HG03457 (cell line): Measurements from ENCODE around the gene USE1.

Experiments used
- ATAC-seq: cut with Tn5 transposase; IDR thresholded peaks from one replicate; pipeline ENCODE4 v1.9.1; 2021; ENCODE audit warnings: moderate number of reproducible peaks; ENCODE audit not compliant: unreplicated experiment

USE1 gene

DNA sequence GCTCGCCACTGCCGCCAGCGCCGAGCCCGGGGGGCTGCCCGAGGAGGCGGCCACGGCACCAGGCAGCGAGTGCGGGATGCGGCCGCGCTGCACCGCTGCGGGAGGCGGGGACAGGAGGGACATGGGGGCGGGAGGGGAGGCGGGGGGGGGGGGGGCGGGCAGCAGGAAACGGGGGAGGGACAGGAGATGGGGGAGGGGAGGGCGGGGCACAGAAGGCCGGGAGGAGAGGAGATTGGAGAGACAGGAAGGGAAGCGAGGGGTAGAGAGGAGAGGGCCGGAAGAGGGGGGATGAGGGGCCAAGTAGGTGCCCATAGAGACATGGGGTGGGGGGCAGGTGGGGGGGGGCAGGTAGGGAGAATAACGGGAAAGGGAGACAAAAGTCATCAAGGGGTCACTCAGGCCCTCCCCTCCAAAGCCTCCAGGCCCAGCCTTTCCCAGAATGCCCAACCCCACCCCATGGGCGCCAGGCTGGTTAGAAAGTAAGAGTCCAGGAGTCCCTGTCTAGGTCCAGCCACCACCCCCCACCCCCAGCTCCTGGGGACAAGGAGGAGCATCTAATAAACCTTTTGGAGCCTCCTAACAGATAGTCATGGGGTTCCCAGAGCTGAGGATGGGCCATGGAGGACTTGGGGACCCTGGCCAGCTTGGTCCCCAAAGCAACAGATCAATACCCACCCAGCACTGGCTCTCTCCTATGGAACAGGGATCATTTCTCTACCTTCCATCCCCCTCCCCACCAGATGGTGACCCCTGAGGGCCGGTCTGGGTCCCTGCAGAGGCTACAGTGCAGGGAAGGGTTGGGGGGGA is 21.0 kb downstream of the USE1 start:
- no peak for ATAC-seq

GRCh38 chr19:17236811-17237543 is 21.8 kb downstream of the USE1 start:
- ATAC-seq = no peak

- ATAC-seq = no peak
These were observed 22.9 kb downstream of the USE1 start for GRCh38 chr19:17237747-17238706.

GRCh38 chr19:17240062-17240752 is 25.1 kb downstream of the USE1 start:
- no peak for ATAC-seq

GRCh38 chr19:17240826-17241399 is 25.8 kb downstream of the USE1 start:
- ATAC-seq = no peak

DNA sequence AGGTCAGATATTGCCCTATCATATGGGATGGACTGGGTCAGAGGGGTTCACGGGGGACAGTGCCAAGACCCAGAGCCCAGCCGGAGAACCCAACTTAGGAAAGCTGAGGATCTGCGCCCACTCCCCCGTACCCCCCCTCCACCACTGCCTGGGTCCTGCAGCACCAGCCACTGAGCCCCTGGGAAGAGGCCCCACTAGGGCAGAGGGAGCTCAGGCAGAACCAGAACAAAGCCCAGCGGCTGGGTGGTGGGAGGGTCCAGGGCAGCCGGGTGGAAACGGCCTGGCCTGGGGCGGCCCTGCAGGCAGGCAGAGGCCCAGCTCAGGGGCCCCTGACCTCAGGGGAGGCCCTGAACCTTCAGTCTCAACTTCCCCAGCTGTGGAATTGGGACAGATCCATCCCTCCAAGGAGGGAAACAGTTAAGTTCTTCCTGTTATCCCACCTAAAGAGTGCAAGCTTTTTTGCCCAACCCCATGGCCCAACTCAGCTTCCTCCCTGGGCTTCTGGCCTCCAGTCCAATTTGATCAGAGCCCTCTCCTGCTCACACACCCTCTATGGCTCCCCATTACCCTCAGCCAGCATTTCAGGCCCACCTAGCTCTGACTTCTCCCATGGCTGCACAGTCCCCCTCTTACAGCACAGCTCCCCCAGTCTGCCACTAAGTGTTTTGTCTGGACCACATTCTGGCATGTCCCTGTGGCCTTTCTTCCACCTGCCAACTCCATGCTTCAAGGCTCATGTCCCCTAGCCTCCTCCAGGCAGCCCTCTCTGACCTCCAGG is 27.5 kb downstream of the USE1 start:
- no peak for ATAC-seq

DNA sequence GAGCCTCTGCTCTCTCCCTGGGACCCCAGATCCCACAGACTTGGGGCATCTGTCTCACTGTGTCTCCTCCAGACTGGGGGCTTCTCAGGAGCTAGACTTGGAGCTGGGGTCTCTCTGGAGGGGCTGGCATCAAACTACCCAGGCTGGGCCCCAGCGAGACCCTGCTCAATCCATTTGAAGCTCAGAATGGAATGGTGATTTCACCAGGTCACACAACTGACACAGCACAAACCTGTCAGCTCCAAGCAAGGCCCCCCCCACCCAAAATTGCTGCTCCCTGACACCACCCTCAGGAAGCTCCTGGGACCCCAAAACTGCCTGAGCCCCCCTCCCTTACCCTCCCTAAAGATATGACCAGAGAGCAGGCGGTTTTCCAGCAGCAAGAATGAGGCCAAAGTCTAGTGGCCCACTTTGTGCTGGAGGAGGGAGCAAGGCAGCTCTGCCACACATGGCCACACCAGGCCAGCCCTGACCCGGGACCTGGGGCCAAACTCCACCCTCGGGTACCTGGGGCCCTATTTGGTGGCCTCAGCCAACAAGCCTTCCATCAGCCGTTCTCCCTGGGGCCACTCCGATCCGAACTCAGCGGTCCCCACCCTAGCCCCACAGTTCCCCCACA is 28.2 kb downstream of the USE1 start:
- ATAC-seq = no peak

GRCh38 chr19:17243830-17244617 is 28.9 kb downstream of the USE1 start:
- no peak for ATAC-seq

GRCh38 chr19:17244618-17245534 is 29.7 kb downstream of the USE1 start:
- no peak for ATAC-seq

DNA sequence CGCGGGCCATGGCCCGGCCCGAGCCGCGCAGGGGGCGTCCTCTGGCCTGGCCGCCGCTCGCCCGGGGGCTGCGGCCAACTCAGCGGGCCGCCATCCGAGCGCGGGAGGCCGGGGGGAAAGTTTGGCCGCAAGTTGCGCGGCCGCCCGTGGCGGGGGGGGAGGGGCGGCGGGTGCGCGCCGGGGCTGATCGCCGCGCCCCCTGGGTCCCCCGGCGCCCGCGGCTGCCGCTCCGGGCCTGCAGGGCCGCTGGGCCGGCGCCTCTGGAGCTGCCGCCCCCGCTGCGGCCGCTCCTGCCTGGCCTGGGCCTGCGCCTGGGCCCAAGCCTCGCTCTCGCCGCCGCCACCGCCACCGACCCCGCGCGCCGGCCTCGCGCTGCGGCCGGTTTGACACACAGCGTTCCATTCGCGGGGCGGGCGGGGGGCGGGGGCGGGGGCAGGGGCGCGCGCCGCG is 30.4 kb downstream of the USE1 start, which contains the start of gene NR2F6:
Gene NR2F6 (minus strand): TSS at position 385 of the 450 bp plus-strand sequence. CDS start 699 bp downstream, outside the sequence.
- ATAC-seq = no peak

DNA sequence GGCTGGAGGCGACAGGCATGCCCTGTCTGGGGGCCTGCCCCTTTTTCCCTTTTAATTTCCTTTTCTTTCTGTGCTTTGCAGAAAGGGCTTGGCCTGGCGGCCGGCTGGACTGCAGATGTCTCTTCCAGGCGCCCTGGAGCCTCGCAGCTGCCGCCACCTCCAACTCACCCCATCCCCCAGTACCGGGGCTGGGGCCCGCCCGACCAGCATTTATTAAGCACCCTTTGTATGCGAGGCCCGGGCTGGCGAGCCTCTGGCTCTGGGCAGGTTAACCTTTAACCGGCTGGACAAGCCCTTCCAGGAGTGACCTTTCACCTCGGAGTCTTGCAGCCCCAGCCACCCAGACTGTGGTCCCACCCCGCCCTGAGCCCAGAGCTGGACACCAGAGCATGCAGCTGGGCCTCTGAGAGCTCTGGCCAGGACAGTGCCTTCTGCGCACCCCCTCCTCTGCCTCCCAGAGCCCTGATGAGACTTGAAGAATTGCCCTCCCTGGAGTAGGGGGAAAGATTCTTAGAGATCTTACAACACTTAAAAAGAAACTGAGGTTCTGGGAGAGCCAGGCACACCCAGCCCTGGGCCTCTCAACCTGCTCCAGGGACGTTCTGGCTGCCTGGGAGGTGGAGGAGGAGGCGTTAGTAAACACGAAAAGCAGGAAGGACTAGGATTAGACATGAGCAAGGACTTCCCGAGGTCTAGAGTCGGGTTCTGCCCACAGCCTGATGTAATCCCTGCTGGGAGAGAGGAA is 31.7 kb downstream of the USE1 start:
- ATAC-seq = no peak

GRCh38 chr19:17248011-17248776 is 33.0 kb downstream of the USE1 start:
- no peak for ATAC-seq

- ATAC-seq = no peak
These were observed 34.9 kb downstream of the USE1 start for GRCh38 chr19:17249887-17250548.

- no peak for ATAC-seq
These were observed 39.5 kb downstream of the USE1 start for GRCh38 chr19:17254636-17255035.

GRCh38 chr19:17255150-17255621 is 40.0 kb downstream of the USE1 start:
- ATAC-seq = no peak
